PC-9 (cell line): ENCODE measurements around the gene IQSEC3. TPM values are rescaled to one million over a fixed set of nuclear protein-coding genes. Genes with fewer than 3 reads are reported as not detected.

Experiments
- BruUV-seq: library from RNA; stranded (reverse); fragments of 400-500 nt; replicated peaks from 2 replicates; lab custom pipeline; 2021; lab: Mats Ljungman, UMichigan
- CTCF ChIA-PET: fragments of 300-600 bp; sonication (Branson Sonifier 250); formaldehyde crosslinking; loops from one replicate; lab custom pipeline; 2022; ENCODE audit warnings: antibody characterized with exemption; lab: Charles Lee
- POLR2A ChIA-PET: fragments of 300-600 bp; sonication (Branson Sonifier 250); formaldehyde crosslinking; loops from one replicate; lab custom pipeline; 2022; ENCODE audit warnings: antibody characterized with exemption; ENCODE audit not compliant: unreplicated experiment; lab: Charles Lee
- DNase-seq, 2 experiments: peaks; one replicate each; pipeline versions ENCODE4 v3.0.0 to v3.0.0-alpha.2; 2015 to 2022; ENCODE audit warnings: mixed read lengths in 1 of 2
- H2AFZ ChIP-seq: fragments of 200-600 bp; sonication (generic); 2 replicates; pipeline ENCODE4 v1.8.1; 2017; ENCODE audit warnings: antibody characterized with exemption
- H3F3A ChIP-seq: fragments of 200-600 bp; sonication (generic); 2 replicates; pipeline ENCODE4 v1.8.1; 2017; ENCODE audit warnings: antibody characterized with exemption, mild to moderate bottlenecking, low read depth; ENCODE audit not compliant: insufficient read depth
- H3K27ac ChIP-seq: fragments of 200-600 bp; sonication (generic); 2 replicates; pipeline ENCODE4 v1.6.1; 2016; ENCODE audit warnings: mixed run types
- H3K27me3 ChIP-seq: fragments of 200-600 bp; sonication (generic); 2 replicates; pipeline ENCODE4 v1.6.1; 2016; ENCODE audit warnings: low read depth, mixed run types; ENCODE audit not compliant: insufficient read depth
- H3K36me3 ChIP-seq: fragments of 200-600 bp; sonication (generic); 2 replicates; pipeline ENCODE4 v1.6.1; 2016; ENCODE audit warnings: low read depth, mixed run types
- H3K4me1 ChIP-seq: fragments of 200-600 bp; sonication (generic); replicated peaks from 2 replicates; pipeline ENCODE4 v1.6.1; 2016; ENCODE audit warnings: mixed run types; ENCODE audit not compliant: insufficient read depth
- H3K4me2 ChIP-seq: fragments of 200-600 bp; sonication (generic); 2 replicates; pipeline ENCODE4 v1.6.1; 2017; ENCODE audit warnings: mixed run types
- H3K4me3 ChIP-seq: fragments of 200-600 bp; sonication (generic); 2 replicates; pipeline ENCODE4 v1.6.1; 2016; ENCODE audit warnings: mixed run types
- H3K79me2 ChIP-seq: fragments of 200-600 bp; sonication (generic); 2 replicates; pipeline ENCODE4 v1.6.1; 2017; ENCODE audit warnings: low read depth, mixed run types
- H3K9me2 ChIP-seq: fragments of 200-600 bp; sonication (generic); 2 replicates; pipeline ENCODE4 v1.8.1; 2017; ENCODE audit warnings: mild to moderate bottlenecking; ENCODE audit not compliant: insufficient read depth
- H3K9me3 ChIP-seq: fragments of 200-600 bp; sonication (generic); 2 replicates; pipeline ENCODE4 v1.8.1; 2016; ENCODE audit warnings: low read depth; ENCODE audit not compliant: insufficient read depth
- H4K20me1 ChIP-seq: fragments of 200-600 bp; sonication (generic); 2 replicates; pipeline ENCODE4 v1.8.1; 2017; ENCODE audit not compliant: insufficient read depth
- EZH2 ChIP-seq: fragments of 200-600 bp; sonication (generic); IDR thresholded peaks from 2 replicates; pipeline ENCODE4 v1.8.0; 2017; ENCODE audit warnings: antibody characterized with exemption, low read depth
- intact Hi-C: fragments of 100-400 bp; cut with micrococcal nuclease; formaldehyde crosslinking; loops from one replicate; pipeline ENCODE4 v1.10.0; 2022; ENCODE audit not compliant: unreplicated experiment
- total RNA-seq: library from RNA; stranded (reverse); gene quantifications from 2 replicates; pipeline ENCODE4 v1.2.3, GENCODE V29; 2021
- TF ChIP-seq, protein P1 (sequence below): fragments of 200-600 bp; sonication (generic); conservative IDR thresholded peaks from 2 replicates; pipeline ENCODE4 v1.6.1; 2017; ENCODE audit warnings: mixed run types, antibody characterized with exemption, mild to moderate bottlenecking, moderate library complexity

Gene IQSEC3
- total RNA-seq, 1 experiment from 2014 or later: not detected

DNA sequence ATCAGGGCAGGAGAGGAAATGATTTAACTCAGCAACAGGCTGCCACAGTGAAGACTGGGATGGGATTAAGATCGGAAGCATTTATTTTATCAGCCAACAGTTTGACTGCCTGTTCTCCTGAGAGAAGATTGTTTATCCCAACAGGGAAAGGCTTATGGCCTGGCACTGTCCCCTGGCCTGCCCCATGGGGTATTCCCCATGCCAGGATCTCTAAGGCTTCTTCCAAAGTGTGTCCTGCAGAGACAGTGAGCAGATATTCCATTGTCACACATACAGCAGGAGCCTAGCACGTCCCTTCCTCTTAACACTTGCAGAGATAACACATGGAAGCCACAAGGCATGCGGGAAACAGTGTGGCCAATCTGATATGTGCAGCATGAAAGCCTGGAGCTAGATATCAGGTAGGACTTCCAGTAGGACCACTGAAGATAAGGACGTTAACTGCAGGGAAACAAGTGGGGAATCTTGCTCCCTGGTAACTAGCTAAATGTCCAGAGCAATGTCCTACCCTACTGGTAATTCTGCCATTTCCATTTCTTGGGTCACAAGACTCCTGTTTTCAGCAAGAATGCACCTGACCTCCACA is 48.2 kb downstream of the IQSEC3 start:
- H3K4me1 ChIP-seq: no peaks in the 10 kb centered on the region
- ChIA-PET POLR2A (no interaction called here), CTCF (no interaction called here)
- no peak overlapping the region for H3K27ac ChIP-seq
- no peak overlapping the region for H3K4me3 ChIP-seq
- no peaks in the 10 kb centered on the region for H3K9me3 ChIP-seq
- H3K27me3 ChIP-seq: peaks cover 73% of the 10 kb centered on the region
- H4K20me1 ChIP-seq: no peaks in the 10 kb centered on the region
- no peaks in the 10 kb centered on the region for H3K79me2 ChIP-seq
- DNase-seq: no peak
- H3K4me2 ChIP-seq: no peak overlapping the region
- no peaks in the 10 kb centered on the region for H3K9me2 ChIP-seq
- no peaks in the 10 kb centered on the region for H3K36me3 ChIP-seq
- no peak for TF ChIP-seq EZH2
- TF ChIP-seq, protein P1, sequence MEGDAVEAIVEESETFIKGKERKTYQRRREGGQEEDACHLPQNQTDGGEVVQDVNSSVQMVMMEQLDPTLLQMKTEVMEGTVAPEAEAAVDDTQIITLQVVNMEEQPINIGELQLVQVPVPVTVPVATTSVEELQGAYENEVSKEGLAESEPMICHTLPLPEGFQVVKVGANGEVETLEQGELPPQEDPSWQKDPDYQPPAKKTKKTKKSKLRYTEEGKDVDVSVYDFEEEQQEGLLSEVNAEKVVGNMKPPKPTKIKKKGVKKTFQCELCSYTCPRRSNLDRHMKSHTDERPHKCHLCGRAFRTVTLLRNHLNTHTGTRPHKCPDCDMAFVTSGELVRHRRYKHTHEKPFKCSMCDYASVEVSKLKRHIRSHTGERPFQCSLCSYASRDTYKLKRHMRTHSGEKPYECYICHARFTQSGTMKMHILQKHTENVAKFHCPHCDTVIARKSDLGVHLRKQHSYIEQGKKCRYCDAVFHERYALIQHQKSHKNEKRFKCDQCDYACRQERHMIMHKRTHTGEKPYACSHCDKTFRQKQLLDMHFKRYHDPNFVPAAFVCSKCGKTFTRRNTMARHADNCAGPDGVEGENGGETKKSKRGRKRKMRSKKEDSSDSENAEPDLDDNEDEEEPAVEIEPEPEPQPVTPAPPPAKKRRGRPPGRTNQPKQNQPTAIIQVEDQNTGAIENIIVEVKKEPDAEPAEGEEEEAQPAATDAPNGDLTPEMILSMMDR: no peak
- BruUV-seq: no TSS peak
- H2AFZ ChIP-seq: no peak overlapping the region
- H3F3A ChIP-seq: no peaks in the 10 kb centered on the region
- intact Hi-C loops: no loop called here

DNA sequence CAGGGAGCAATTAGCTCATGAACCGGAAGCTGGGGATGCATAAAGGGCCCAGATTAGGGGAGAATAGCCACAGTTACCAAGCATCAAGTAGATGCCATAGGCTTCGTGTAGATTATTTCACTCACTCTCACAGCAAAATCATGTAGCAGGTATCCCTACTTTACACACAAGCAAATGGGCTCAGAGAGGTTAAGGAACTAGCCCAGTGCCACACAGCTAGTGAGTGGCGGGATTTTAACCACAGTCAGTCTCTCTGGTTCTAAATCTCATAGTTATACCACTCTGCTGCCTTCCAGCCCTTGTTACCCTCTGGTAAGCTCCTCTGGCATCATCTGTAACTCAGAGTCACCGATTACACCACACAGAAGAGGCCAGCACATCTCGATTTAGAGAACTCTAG is 49.0 kb downstream of the IQSEC3 start:
- intact Hi-C loops: no loop called here
- POLR2A ChIA-PET: no interaction called here

DNA sequence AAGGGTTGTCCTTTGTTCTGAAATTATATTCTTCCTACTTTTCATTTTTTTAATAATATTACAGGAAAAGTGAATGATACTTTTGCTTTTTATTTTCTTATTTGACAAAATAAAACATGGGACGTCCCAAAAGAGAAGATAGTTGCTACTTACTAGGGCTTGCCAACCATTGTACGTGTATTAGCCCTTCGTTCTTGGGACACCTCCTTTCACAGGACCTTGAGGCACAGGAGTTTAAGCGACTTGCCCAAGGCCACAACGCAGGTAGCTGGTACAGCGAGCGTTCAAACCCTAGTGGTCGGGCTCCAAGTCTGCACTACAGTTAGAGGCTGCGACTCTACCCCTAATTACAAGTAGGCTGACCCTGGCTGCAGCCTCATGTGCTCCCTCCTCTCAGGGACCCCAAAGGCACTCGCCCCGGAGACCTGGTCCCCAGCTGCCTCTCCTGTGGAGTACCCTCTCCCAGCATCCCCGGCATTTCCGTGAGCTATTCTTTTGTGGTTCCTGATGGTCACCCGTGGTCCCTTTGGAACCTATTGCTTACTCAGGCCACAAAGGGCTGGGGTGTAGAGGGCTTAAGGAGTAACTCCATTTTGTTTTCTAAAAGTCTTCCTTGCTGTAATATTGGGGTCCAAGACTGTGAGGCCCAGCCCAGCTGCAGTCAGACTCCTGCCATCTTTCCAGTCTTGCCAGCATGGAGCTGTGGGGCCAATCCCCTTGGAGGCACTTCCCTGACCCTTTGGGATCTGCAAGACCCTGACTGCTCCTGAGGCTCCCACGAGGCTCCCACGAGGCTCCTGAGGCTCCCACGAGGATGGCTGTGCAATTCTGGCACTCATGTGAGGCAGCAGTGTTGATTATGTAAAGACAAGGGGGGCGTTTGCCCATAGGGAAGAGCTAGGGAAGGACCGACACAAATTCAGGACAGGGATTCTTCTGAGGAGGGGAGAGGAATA is 49.7 kb downstream of the IQSEC3 start:
- H3K4me2 ChIP-seq: no peak overlapping the region
- H3K4me3 ChIP-seq: no peak overlapping the region
- no peak overlapping the region for H3K27ac ChIP-seq
- DNase-seq: no peak
- H2AFZ ChIP-seq: no peak overlapping the region
- no TSS peak for BruUV-seq
- CTCF ChIA-PET: no interaction called here
- H3K9me2 ChIP-seq: no peaks in the 10 kb centered on the region
- intact Hi-C loops: no loop called here
- H3K36me3 ChIP-seq: no peaks in the 10 kb centered on the region
- no peaks in the 10 kb centered on the region for H4K20me1 ChIP-seq
- H3K9me3 ChIP-seq: no peaks in the 10 kb centered on the region
- no peaks in the 10 kb centered on the region for H3F3A ChIP-seq
- peaks cover 75% of the 10 kb centered on the region for H3K27me3 ChIP-seq
- H3K79me2 ChIP-seq: no peaks in the 10 kb centered on the region
- TF ChIP-seq EZH2: no peak
- TF ChIP-seq, protein P1: no peak
- no peaks in the 10 kb centered on the region for H3K4me1 ChIP-seq
- POLR2A ChIA-PET: no interaction called here

More for the DNA sequence above, 49.0 kb downstream of the IQSEC3 start:
- H3K27ac ChIP-seq: no peak overlapping the region
- H3K79me2 ChIP-seq: no peaks in the 10 kb centered on the region
- TF ChIP-seq EZH2: no peak
- TF ChIP-seq, protein P1: no peak
- H3K4me1 ChIP-seq: no peaks in the 10 kb centered on the region
- H2AFZ ChIP-seq: no peak overlapping the region
- no TSS peak for BruUV-seq
- no peaks in the 10 kb centered on the region for H4K20me1 ChIP-seq
- CTCF ChIA-PET: no interaction called here
- peaks cover 75% of the 10 kb centered on the region for H3K27me3 ChIP-seq
- H3K4me2 ChIP-seq: no peak overlapping the region
- H3F3A ChIP-seq: no peaks in the 10 kb centered on the region
- no peak overlapping the region for H3K4me3 ChIP-seq
- no peaks in the 10 kb centered on the region for H3K9me3 ChIP-seq
- no peaks in the 10 kb centered on the region for H3K9me2 ChIP-seq
- DNase-seq: no peak
- H3K36me3 ChIP-seq: no peaks in the 10 kb centered on the region
